ENCODE data around the gene EIF2B5.

EIF2B5 gene

GRCh38 chr3:184165543-184165942 lies 30.4 kb downstream of the EIF2B5 start:
- Histone ChIP-seq H4K20me1 (ENCODE audit: insufficient read depth, low read length) (no peaks in the 10 kb centered on the region), H3K9me2 (ENCODE audit: low read depth, low read length) (no peaks in the 10 kb centered on the region), H3K79me2 (ENCODE audit: insufficient read depth, low read length) (no peaks in the 10 kb centered on the region), H3K4me1 (ENCODE audit: insufficient read depth, low read length, severe bottlenecking) (no peaks in the 10 kb centered on the region), H3K9me3 (ENCODE audit: low read length) (no peaks in the 10 kb centered on the region), H3K4me2 (ENCODE audit: low read length) (no peak overlapping the region), H2AFZ (ENCODE audit: low read length) (no peak overlapping the region), H3F3A (ENCODE audit: insufficient read depth, low read length) (no peaks in the 10 kb centered on the region), H3K9ac (ENCODE audit: low read length) (no peak overlapping the region), H3K4me3 (ENCODE audit: low read depth, low read length, poor library complexity, severe bottlenecking) (no peak overlapping the region), H3K27me3 (ENCODE audit: insufficient read depth, low read length) (no peaks in the 10 kb centered on the region), H3K36me3 (ENCODE audit: insufficient read depth, low read length) (peaks cover 63% of the 10 kb centered on the region), H3K27ac (ENCODE audit: low read depth, low read length, poor library complexity, severe bottlenecking) (no peak overlapping the region)
- TF ChIP-seq EZH2 (IDR thresholded peaks at IDR 0.05; ENCODE audit: borderline replicate concordance, low read length): no peak
- TF ChIP-seq, protein P1, sequence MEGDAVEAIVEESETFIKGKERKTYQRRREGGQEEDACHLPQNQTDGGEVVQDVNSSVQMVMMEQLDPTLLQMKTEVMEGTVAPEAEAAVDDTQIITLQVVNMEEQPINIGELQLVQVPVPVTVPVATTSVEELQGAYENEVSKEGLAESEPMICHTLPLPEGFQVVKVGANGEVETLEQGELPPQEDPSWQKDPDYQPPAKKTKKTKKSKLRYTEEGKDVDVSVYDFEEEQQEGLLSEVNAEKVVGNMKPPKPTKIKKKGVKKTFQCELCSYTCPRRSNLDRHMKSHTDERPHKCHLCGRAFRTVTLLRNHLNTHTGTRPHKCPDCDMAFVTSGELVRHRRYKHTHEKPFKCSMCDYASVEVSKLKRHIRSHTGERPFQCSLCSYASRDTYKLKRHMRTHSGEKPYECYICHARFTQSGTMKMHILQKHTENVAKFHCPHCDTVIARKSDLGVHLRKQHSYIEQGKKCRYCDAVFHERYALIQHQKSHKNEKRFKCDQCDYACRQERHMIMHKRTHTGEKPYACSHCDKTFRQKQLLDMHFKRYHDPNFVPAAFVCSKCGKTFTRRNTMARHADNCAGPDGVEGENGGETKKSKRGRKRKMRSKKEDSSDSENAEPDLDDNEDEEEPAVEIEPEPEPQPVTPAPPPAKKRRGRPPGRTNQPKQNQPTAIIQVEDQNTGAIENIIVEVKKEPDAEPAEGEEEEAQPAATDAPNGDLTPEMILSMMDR (IDR thresholded peaks at IDR 0.05; ENCODE audit: low read length): no peak

GRCh38 chr3:184166671-184167070 lies 31.5 kb downstream of the EIF2B5 start:
- Histone ChIP-seq H3K36me3 (ENCODE audit: insufficient read depth, low read length) (peaks cover 74% of the 10 kb centered on the region), H3K4me3 (ENCODE audit: low read depth, low read length, poor library complexity, severe bottlenecking) (no peak overlapping the region), H3K9me3 (ENCODE audit: low read length) (no peaks in the 10 kb centered on the region), H4K20me1 (ENCODE audit: insufficient read depth, low read length) (no peaks in the 10 kb centered on the region), H2AFZ (ENCODE audit: low read length) (no peak overlapping the region), H3K4me1 (ENCODE audit: insufficient read depth, low read length, severe bottlenecking) (no peaks in the 10 kb centered on the region), H3K9ac (ENCODE audit: low read length) (no peak overlapping the region), H3K27me3 (ENCODE audit: insufficient read depth, low read length) (no peaks in the 10 kb centered on the region), H3F3A (ENCODE audit: insufficient read depth, low read length) (no peaks in the 10 kb centered on the region), H3K9me2 (ENCODE audit: low read depth, low read length) (no peaks in the 10 kb centered on the region), H3K4me2 (ENCODE audit: low read length) (no peak overlapping the region), H3K79me2 (ENCODE audit: insufficient read depth, low read length) (no peaks in the 10 kb centered on the region), H3K27ac (ENCODE audit: low read depth, low read length, poor library complexity, severe bottlenecking) (no peak overlapping the region)
- TF ChIP-seq, protein P1 (IDR thresholded peaks at IDR 0.05; ENCODE audit: low read length): no peak
- no peak for TF ChIP-seq EZH2 (IDR thresholded peaks at IDR 0.05; ENCODE audit: borderline replicate concordance, low read length)

DNA sequence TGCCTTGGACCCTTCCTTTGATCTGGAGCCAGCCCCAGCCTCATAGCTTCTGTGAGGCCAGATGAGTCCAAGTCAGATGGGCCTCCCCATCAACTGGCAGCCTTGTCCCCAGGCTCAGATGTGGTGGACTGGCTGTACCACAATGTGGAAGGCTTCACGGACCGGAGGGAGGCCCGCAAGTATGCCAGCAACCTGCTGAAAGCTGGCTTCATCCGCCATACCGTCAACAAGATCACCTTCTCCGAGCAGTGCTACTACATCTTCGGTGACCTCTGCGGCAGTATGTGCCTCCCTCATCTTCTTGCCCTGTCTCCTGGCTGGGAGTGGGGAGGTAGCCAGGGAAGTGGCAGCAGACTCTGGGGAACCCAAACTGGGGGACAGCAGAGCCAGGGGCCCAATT lies 32.6 kb downstream of the EIF2B5 start:
- no peaks in the 10 kb centered on the region for H3K27me3 ChIP-seq (ENCODE audit: insufficient read depth, low read length)
- H3K36me3 ChIP-seq (ENCODE audit: insufficient read depth, low read length): peaks cover 78% of the 10 kb centered on the region
- H3K9ac ChIP-seq (ENCODE audit: low read length): no peak overlapping the region

More for the DNA sequence above, 32.6 kb downstream of the EIF2B5 start:
- no peak overlapping the region for H2AFZ ChIP-seq (ENCODE audit: low read length)
- no peak for TF ChIP-seq EZH2 (IDR thresholded peaks at IDR 0.05; ENCODE audit: borderline replicate concordance, low read length)
- TF ChIP-seq, protein P1 (IDR thresholded peaks at IDR 0.05; ENCODE audit: low read length): no peak
- H3K4me3 ChIP-seq (ENCODE audit: low read depth, low read length, poor library complexity, severe bottlenecking): no peak overlapping the region
- no peak overlapping the region for H3K4me2 ChIP-seq (ENCODE audit: low read length)
- no peaks in the 10 kb centered on the region for H3F3A ChIP-seq (ENCODE audit: insufficient read depth, low read length)
- H3K4me1 ChIP-seq (ENCODE audit: insufficient read depth, low read length, severe bottlenecking): no peaks in the 10 kb centered on the region
- no peaks in the 10 kb centered on the region for H4K20me1 ChIP-seq (ENCODE audit: insufficient read depth, low read length)
- H3K27ac ChIP-seq (ENCODE audit: low read depth, low read length, poor library complexity, severe bottlenecking): no peak overlapping the region
- H3K9me3 ChIP-seq (ENCODE audit: low read length): no peaks in the 10 kb centered on the region
- no peaks in the 10 kb centered on the region for H3K9me2 ChIP-seq (ENCODE audit: low read depth, low read length)
- no peaks in the 10 kb centered on the region for H3K79me2 ChIP-seq (ENCODE audit: insufficient read depth, low read length)
